Posterior cingulate gyrus (tissue), 11 donors: ENCODE results near the gene GLIS1.

Experiments used
- DNase-seq, 10 donors: peaks; one replicate each; pipeline versions ENCODE4 v3.0.0 to v3.0.0-alpha.2; 2020 to 2021; ENCODE audit warnings: mixed read lengths in 3 of 10
- intact Hi-C: fragments of 100-400 bp; cut with DNase I; formaldehyde crosslinking; loops from one replicate; pipeline ENCODE4 v1.15.1; 2023

GLIS1 gene

DNA sequence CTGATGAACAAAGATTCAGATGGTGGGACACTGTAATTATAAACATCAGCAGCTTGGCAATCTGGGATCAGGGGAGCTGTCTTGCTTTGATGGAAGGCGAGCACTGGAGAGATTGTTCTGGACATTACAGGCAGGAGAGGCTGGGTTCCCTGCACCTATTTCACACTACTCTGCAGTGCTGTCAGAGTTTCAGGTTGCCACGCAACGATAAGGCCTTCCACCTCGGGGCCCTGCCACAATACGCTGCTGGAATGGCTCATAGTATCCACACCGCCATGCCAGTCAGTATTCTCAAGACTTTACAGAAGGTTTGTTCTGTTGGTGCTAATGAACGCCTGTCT lies 96.8 kb downstream of the GLIS1 start:
- no peak for DNase-seq
- intact Hi-C loops: no loop called here

DNA sequence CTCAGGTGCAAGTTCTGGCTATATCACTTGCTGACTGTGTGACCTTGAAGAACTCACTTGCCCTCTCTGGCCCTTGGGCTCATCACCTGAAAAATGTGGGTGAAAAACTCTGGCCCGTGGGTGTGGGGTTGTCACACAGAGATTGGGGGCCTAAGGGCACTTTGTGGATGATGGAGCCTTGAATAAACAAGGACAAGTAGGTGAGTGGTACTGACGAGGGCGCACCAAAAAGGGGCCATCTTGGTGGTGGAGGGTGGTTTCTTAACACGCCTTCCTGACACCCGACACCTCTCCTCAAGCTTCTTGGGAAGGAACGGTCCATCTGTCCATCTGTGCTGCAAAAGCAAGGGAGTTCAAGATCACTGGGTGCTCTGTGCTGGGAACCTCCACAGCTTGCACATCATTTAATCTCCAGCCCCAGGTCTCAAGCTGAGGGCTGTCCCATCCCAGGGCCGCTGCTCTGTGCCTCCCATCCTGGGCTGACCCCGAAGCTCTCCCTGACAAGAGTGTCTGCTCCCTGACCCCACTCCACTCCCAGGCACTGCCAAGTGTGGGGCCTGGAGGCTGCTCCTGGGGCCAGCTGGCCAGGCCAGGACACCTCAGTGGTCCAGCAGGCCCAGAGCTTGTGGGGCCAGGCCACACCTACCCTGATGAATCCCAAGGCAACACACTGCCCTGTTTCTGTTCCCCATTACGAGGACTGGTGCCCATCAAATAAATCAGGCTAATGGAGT lies 97.3 kb downstream of the GLIS1 start:
- intact Hi-C loops: no loop called here

DNA sequence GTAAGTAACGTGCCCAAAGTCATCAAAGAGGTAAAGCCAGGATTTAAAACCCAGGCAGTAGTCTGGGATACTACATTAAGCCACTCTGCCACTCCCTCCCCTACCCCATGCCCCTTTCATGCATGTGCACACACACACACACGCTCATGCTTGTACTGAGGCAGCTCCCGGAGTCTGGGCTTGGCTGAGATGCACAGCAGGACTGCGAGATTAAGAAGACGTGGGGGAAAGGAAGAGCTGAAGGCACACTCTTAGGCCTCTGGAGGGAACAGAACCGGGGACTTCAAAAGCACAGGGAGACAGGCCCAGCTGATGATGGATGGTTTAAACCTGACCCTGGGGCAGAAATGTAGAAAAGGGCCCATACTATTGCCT lies 98.3 kb downstream of the GLIS1 start:
- intact Hi-C loops: no loop called here
- peak in 1 of 10 donors; percentile 1 for DNase-seq

More for the DNA sequence above, 97.3 kb downstream of the GLIS1 start:
- peak in 2 of 10 donors; percentile 5 to 61 for DNase-seq

DNA sequence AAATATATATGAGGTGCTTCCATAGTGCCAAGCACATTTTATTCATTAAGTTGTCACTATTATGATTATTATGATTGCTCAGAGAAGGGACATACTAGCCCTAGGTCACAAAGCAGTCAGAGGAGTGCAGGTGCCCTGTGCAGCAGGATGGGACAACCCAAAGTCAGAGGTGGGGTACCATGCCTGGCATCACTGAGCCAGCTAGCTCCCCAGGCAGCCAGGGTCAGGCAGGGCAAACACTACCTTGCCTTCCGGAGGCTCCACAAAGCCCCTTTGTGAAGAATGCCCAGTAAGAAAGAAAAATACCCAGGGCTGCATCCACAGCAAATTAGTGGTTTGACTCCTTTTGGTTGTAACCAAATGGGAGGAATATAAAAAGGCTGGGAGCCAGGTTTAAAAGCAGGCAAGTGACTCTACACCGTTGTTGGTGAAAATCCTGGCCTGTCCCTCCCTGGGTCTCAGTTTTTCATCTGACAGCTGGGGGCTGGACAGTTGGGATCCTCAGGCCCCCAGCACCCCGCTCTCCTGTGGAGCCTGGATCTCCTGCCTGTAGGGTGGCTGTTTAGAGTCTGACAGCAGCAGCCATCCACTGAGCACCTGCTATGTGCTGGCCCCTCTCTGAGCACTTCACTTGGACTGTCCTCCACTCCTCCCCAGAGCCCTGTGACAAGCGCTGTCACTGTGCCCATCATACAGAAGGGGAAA lies 98.8 kb downstream of the GLIS1 start:
- DNase-seq: peak in 3 of 10 donors; percentile 8 to 57 (median 47)
- intact Hi-C loops: no loop called here

- intact Hi-C loops: no loop called here
- peak in 2 of 10 donors; percentile 41 to 70 for DNase-seq
These were observed 99.7 kb downstream of the GLIS1 start for GRCh38 chr1:53639251-53639763.

GRCh38 chr1:53638360-53639035 lies 100.5 kb downstream of the GLIS1 start:
- intact Hi-C loops: no loop called here
- DNase-seq: peak in 2 of 10 donors; percentile 41 to 53

GRCh38 chr1:53637511-53638359 lies 101.2 kb downstream of the GLIS1 start:
- intact Hi-C loops: no loop called here
- peak in 1 of 10 donors; percentile 57 for DNase-seq

- intact Hi-C loops: no loop called here
- peak in 1 of 10 donors; percentile 36 for DNase-seq
These were observed 102.3 kb downstream of the GLIS1 start for GRCh38 chr1:53636621-53637171.

GRCh38 chr1:53634571-53634979 lies 104.4 kb downstream of the GLIS1 start:
- peak in 1 of 10 donors; percentile 76 for DNase-seq

GRCh38 chr1:53633073-53633704 lies 105.8 kb downstream of the GLIS1 start:
- intact Hi-C loops: no loop called here
- peak in 1 of 10 donors; percentile 34 for DNase-seq

More at GRCh38 chr1:53634571-53634979, 104.4 kb downstream of the GLIS1 start:
- intact Hi-C loops: no loop called here

DNA sequence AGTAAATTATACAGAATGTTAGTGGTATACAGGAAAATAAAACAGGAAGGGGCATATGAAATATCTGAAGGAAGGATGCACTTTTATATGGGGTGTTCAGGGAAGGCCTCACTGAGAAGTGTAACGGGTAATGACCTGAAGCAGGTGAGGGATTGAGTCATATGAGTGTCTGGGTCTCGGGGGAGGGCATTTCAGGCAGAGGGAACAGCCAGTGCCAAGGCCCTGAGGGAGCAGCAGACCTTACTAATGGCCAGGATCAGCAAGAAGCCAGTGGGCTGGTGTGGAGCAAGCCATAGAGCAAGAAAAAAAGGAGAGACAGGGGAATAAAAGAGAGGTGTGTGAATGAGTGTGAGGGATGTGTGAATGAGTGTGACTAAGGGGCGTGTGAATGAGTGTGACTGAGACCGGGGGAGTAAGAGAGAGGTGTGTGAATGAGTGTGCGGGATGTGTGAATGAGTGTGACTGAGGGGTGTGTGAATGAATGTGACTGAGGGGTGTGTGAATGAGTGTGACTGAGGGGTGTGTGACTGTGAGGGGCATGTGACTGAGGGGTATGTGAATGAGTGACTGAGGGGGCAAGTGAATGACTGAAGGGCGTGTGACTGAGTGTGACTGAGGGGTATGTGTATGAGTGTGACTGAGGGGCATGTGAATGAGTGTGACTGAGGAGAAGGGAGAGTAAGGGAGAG lies 107.2 kb downstream of the GLIS1 start:
- intact Hi-C loops: no loop called here
- peak in 1 of 10 donors; percentile 29 for DNase-seq

DNA sequence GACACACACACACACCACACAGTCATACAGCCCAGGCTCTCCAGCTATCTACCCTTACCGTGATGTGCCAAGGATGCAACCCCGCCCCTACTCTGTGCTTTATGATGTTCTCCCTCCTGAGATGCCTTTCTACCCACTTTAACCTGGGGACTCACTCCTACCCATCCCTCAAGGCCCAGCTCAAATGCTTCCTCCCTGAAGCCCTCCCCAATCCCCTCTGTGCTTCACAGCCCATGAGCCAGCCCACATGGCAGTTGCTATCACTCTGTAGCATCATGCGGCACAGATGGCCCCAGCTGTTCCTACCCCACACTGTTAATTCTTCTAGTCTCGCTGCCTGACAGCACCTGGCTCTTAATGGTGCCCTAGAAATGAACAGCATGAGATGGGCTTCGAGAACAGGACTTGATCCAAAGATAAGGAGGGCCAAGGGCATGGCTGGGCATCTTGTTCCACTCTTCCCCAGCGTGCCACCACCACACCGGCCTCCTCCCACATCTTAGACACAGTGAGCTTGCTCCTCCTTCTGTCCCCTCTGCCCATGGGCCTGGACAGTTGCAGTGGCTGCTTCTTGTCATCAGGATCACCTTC lies 109.8 kb downstream of the GLIS1 start:
- DNase-seq: peak in 2 of 10 donors; percentile 43 to 52
- intact Hi-C loops: no loop called here

DNA sequence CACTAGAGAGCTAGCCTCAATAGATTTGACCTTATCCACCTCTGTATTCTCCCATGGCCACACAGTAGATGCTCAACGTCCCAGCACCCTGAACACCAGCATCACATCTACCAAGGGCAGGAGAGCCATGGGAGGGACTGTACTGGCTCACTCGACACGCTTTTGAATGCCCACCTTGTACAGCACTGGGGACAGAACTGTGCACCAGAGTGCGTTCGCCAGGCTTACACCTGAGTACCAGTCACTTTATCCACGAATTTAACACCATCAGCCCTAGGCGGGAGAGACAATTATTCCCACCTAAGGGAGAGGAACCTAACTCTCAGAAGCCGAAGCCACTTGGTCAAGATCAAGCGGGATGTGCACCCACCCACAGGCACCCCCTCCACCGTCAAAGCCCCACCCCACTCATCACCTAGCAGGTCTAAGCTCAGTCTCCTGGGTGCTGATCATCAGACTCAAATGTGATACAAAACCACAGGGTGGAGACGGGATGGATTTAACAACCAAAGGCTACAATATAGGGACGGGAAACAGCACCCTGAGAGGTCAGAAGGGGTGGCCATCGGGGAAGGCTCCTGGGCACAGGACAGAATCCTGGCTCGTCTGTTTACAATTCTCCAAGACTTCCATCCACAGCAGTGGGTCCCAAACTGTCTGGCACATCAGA lies 110.5 kb downstream of the GLIS1 start:
- intact Hi-C loops: no loop called here
- DNase-seq: peak in 1 of 10 donors; percentile 45

DNA sequence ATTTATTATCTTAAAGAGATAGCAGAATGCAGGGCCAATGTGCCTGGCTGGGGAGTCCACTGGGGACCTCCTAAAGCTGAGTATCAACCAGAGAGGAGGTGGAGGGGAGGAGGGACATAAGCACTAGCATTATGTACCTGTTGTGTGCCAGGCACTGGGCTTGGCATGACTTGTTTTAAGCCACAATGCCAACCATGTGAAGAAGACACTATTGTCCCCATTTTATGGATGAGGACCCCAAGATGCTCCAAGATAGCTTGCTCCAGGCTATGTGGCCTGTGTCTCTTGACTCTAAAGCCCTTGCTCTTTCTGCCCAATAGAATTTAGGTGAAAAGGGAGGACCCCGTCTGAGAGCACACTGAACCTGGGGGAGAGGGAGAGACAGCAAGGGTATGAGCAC lies 111.3 kb downstream of the GLIS1 start:
- no peak for DNase-seq
- intact Hi-C loops: no loop called here

DNA sequence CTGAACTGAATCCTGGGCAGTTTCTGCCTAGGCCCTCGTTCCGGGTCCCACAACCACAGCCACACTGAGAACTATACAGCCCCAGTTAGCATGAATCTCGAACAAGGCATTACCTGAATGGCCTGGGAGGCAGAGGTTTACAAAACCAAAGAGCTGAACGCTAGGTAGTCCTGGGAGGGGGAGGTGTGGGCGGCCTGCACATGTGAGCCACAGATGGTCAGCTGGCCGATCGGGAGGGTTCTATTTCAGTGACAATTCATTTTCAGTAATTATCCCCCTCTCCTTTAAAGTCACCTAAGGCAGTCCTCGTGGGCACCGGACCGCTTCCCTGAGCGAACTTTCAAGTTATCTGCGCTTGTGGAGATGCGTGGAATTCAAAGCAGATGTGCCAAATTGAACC lies 111.9 kb downstream of the GLIS1 start:
- intact Hi-C loops: no loop called here
- DNase-seq: peak in 1 of 10 donors; percentile 52

- peak in 1 of 10 donors; percentile 63 for DNase-seq
- intact Hi-C loops: no loop called here
These were observed 112.3 kb downstream of the GLIS1 start for GRCh38 chr1:53626616-53627015.

GRCh38 chr1:53625766-53626520 lies 113.0 kb downstream of the GLIS1 start:
- intact Hi-C loops: no loop called here
- DNase-seq: peak in 1 of 10 donors; percentile 37
